Mucosa of rectum (tissue), 2 donors: ENCODE measurements around the gene SPATA31D1.
"Not testable (repeated sequence)": the region's sequence is repeated elsewhere in the genome, so short reads cannot be mapped to it uniquely, and the experiment has no call there.

Experiments
- H3K27ac ChIP-seq, 2 donors: one replicate each; pipeline ENCODE4 v1.7.0; 2013; ENCODE audit warnings: inconsistent platforms in 2 of 2, low read depth in 2 of 2, low read length in 2 of 2
- H3K27me3 ChIP-seq, 2 donors: one replicate each; pipeline ENCODE4 v1.7.0; 2013; ENCODE audit warnings: low read length in 2 of 2; ENCODE audit not compliant: control insufficient read depth in 2 of 2, insufficient read depth in 2 of 2
- H3K36me3 ChIP-seq, 2 donors: one replicate each; pipeline ENCODE4 v1.7.0; 2013; ENCODE audit warnings: low read length in 2 of 2; ENCODE audit not compliant: control insufficient read depth in 2 of 2, insufficient read depth in 2 of 2
- H3K4me1 ChIP-seq, 2 donors: one replicate each; pipeline ENCODE4 v1.7.0; 2013; ENCODE audit warnings: low read length in 2 of 2, mild to moderate bottlenecking in 1 of 2; ENCODE audit not compliant: control insufficient read depth in 2 of 2, insufficient read depth in 2 of 2
- H3K4me3 ChIP-seq, 2 donors: one replicate each; pipeline ENCODE4 v1.7.0; 2013; ENCODE audit warnings: low read length in 2 of 2
- H3K9ac ChIP-seq, 2 donors: one replicate each; pipeline ENCODE4 v1.7.0; 2013; ENCODE audit warnings: low read length in 2 of 2, low read depth in 1 of 2, mild to moderate bottlenecking in 1 of 2
- H3K9me3 ChIP-seq, 2 donors: one replicate each; pipeline ENCODE4 v1.7.0; 2013; ENCODE audit warnings: low read length in 2 of 2; ENCODE audit not compliant: control insufficient read depth in 2 of 2
- donor health status: healthy.
- donor health status: Normal muscosa, but diverticular disease.

Gene SPATA31D1

DNA sequence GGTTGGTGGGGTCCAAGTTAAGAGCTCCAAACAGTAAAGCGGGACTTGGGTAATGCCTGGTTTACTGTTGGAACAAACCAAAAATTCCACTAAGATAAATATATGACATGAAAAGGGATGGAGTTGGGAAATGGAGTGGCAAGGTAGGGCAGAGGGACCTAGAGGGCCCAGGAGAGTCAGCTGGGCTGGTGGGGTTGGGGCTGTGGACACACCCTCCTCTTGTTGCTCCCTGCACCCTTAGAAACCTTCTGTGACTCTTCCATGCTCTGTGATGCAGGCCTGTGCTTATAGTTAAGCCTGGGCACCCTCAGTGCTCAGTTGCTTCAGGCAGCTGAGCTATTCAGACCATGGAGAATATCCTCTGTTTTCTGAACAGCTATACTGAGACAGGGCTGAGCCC is at the start of gene SPATA31D1:
Gene SPATA31D1, plus strand, starts transcription at position 301 of the 400 bp plus-strand sequence. Its CDS starts 47 bp downstream, at position 348.
- H3K4me1 ChIP-seq, H3K27me3 ChIP-seq, H3K4me3 ChIP-seq, H3K9ac ChIP-seq, H3K36me3 ChIP-seq, H3K9me3 ChIP-seq, H3K27ac ChIP-seq: not testable (repeated sequence)

DNA sequence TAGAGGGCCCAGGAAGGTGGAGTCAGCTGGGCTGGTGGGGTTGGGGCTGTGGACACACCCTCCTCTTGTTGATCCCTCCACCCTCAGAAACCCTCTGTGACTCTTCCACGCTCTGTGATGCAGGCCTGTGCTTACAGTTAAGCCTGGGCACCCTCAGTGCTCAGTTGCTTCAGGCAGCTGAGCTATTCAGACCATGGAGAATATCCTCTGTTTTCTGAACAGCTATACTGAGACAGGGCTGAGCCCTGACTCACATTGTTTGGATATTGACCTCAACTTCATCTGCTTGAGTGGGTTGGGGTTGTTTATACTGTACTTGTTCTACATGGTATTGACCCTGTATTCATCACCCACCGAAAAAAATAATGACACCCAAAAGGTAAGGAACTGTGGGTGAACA is 45.2 kb upstream of the SPATA31D1 start, which contains the start of gene SPATA31D3:
Gene SPATA31D3, plus strand, starts transcription at position 108 of the 400 bp plus-strand sequence. Its CDS starts 86 bp downstream, at position 194.
- H3K4me1 ChIP-seq, H3K4me3 ChIP-seq, H3K27ac ChIP-seq, H3K36me3 ChIP-seq, H3K9ac ChIP-seq, H3K27me3 ChIP-seq, H3K9me3 ChIP-seq: not testable (repeated sequence)

DNA sequence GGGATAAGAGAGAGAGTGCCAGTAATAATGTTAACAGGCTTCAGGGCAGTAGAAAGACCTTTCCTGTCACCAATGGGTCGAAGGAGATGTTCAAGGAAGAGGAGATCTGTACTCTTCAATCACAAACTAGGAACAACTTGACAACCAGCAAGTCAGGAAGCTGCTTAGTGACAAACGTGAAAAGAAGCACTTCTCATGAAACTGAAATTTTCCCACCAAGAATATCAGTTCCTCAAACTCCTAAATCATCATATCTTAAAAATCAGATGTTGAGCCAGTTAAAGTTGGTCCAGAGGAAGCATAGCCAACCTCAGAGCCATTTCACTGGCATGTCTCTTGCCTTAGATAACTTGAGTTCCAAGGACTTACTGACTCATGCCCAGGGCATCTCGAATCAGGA is 39.9 kb upstream of the SPATA31D1 start:
- H3K27me3 ChIP-seq, H3K4me1 ChIP-seq, H3K9ac ChIP-seq, H3K27ac ChIP-seq, H3K9me3 ChIP-seq, H3K4me3 ChIP-seq, H3K36me3 ChIP-seq: not testable (repeated sequence)

DNA sequence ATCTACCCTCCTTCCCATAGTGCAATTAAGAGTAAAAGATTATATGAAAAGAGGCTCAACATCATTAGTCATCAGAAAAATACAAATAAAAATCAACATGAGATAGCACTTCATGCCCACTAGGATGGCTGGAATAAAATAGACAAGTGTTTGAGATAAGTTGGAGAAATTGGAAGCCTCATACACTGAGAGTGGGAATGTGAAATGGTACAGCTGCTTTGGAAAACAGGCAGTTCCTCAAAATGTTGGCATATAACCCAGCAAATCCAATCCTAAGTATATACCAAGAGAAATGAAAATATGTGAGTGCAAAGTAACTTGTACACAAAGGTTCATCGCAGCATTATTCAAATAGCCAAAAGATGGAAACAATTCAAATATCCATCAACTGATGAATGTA is 35.5 kb upstream of the SPATA31D1 start:
- H3K27ac ChIP-seq, result no peak overlapping the region
- peaks cover 7% of the 10 kb centered on the region in 2 donors for H3K9me3 ChIP-seq
- H3K4me3 ChIP-seq, result no peak overlapping the region
- no peaks in the 10 kb centered on the region for H3K27me3 ChIP-seq
- no peaks in the 10 kb centered on the region for H3K4me1 ChIP-seq
- H3K36me3 ChIP-seq, result no peaks in the 10 kb centered on the region
- H3K9ac ChIP-seq, result no peak overlapping the region

DNA sequence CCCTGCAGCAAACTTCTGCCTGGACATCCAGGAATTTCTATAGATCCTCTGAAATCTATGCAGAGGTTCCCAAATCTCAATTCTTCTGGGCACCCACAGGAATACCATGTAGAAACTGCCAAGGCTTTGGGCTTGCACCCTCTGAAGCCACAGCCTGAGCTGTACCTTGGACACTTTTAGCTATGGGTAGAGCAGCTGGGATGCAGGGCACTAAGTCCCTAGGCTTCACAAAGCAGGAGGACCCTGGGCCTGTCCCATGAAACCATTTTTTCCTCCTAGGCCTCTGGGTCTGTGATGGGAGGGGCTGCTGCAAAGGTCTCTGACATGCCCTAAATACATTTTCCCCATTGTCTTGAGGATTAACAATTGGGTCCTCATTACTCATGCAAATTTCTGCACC is 32.9 kb upstream of the SPATA31D1 start:
- Histone ChIP-seq H3K4me3 (no peak overlapping the region), H3K9ac (no peak overlapping the region), H3K27ac (no peak overlapping the region), H3K36me3 (no peaks in the 10 kb centered on the region), H3K4me1 (no peaks in the 10 kb centered on the region), H3K9me3 (peaks cover 7% of the 10 kb centered on the region in 2 donors), H3K27me3 (no peaks in the 10 kb centered on the region)

DNA sequence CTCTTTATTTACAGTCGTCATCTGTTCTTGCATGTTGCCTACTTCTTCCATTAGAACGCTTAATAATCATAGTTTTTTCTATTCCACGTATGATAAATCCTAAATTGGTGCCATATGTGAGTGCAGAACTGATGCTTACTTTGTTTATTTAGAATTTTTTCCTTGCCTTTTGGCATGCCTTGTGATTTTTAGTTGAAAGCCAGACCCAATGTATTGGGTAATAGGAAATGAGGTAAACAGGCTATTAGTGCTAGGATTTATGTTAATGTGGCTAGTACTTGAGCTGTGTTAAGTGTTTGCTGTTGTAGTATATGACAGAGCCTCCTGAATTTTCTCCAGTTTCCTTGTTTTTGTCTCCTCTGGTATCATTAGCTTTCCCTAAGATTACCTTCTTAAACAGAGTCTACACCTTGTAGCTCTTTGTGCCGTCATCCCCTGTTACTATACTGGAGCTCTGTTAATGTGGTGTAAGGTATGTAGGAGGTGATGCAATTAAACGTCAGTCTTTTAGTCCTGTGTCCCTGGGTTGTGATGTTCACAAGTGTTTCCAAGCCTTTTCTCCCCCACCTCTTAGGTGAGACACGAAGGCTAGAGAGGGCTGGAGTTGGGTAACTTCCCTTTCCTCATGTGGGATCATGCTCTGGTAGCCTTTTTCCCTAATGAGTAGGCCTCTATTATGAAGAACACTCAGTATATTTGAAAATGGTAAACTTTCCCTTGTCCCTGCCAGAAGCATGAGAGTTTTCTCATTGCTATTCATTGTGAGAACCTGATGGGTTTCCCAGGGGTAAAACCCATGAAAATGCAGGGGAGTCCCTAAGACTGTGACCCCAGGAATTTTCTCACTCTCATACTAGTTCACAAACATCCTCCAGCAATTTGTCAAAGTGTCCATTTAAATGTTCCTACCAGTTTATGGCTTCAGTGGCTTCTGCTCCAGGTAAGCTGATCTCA is 24.1 kb upstream of the SPATA31D1 start:
- no peak overlapping the region for H3K4me3 ChIP-seq
- no peaks in the 10 kb centered on the region for H3K36me3 ChIP-seq
- H3K9ac ChIP-seq, result no peak overlapping the region
- no peak overlapping the region for H3K27ac ChIP-seq
- no peaks in the 10 kb centered on the region for H3K9me3 ChIP-seq
- no peaks in the 10 kb centered on the region for H3K4me1 ChIP-seq
- H3K27me3 ChIP-seq, result no peaks in the 10 kb centered on the region

DNA sequence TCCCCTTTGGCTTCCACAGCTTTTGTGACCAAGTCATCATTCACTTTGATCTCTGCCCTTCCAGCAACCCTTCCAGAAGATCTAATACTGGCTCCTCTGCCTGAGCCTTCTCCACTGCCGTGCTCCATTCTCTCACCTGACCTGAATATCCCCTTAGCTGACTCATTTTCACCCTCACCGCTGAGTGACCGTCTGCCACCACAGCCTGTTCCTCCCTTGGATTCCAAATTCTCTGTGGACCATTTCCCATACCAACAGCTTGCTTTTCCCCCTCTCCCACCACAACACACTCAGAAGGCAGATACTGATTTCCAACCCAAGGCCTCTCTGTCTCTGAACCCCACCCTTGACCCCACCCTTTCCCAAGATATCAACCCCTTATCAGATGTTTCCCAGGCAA is 20.5 kb upstream of the SPATA31D1 start:
- no peak overlapping the region for H3K9ac ChIP-seq
- H3K4me1 ChIP-seq, result no peaks in the 10 kb centered on the region
- H3K4me3 ChIP-seq, result no peak overlapping the region
- no peak overlapping the region for H3K27ac ChIP-seq
- H3K36me3 ChIP-seq, result no peaks in the 10 kb centered on the region
- no peaks in the 10 kb centered on the region for H3K9me3 ChIP-seq
- H3K27me3 ChIP-seq, result no peaks in the 10 kb centered on the region

DNA sequence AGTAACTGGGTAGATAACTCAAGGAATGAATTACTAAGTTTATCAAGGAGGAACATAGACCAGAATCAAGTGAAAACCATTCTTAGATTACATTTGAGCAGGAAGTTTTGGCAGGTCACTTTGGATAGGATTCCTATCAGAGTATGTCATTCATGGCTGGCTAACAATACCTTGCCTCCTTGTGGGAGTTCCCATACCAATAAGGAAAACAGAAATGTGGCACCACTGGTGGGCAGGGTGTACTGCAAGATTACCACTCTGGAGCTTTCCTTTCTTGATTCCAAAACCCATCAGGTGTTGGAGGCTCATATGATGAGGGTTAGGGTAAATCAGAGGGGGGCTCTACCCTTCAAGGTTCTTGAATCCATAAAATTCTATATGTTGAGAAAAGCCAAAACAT is 18.6 kb upstream of the SPATA31D1 start:
- Histone ChIP-seq H3K9me3 (no peaks in the 10 kb centered on the region), H3K9ac (no peak overlapping the region), H3K4me1 (no peaks in the 10 kb centered on the region), H3K27me3 (no peaks in the 10 kb centered on the region), H3K27ac (no peak overlapping the region), H3K4me3 (no peak overlapping the region), H3K36me3 (no peaks in the 10 kb centered on the region)

DNA sequence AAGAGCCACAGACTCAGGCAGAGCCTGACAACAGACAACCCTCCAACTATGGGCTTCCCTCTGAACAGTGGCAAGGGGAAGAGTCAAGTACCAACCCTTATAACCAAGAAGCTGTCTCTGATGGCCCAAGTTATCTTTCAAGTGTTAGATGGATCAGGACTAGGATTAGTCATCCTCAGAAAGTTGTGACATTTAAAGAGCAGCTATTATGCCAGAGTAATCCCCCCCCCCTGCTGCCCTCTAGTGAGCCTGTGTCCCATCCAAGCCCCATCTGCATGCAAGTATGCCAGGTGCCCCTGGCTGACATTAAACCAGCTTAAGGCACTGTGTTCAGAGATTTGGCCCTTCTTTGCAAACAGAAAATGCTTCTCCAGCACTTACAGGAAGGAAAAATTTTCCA is 16.8 kb upstream of the SPATA31D1 start:
- H3K27me3 ChIP-seq, result no peaks in the 10 kb centered on the region
- no peak overlapping the region for H3K27ac ChIP-seq
- no peak overlapping the region for H3K4me3 ChIP-seq
- no peaks in the 10 kb centered on the region for H3K9me3 ChIP-seq
- H3K4me1 ChIP-seq, result no peaks in the 10 kb centered on the region
- H3K9ac ChIP-seq, result no peak overlapping the region
- H3K36me3 ChIP-seq, result no peaks in the 10 kb centered on the region

DNA sequence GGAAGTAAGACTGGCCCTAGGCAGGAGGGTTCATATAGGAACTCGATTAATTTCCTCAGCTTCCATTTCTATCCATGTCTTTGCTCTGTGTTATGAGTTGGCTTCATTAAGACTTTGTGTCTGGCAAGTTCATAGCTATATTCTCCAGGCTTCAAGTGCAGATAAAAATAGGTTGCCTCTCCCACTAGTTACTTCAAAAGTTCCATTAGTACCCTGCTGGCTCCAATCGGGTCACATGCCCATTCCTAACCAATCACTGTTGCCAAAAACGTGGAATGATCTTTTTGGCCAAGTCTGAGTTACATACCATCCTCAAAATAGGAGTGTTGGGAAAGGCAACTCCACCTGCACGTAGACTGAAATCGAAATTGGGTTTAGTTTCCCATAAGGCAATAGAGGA is 13.8 kb upstream of the SPATA31D1 start:
- H3K27me3 ChIP-seq, result no peaks in the 10 kb centered on the region
- H3K4me1 ChIP-seq, result no peaks in the 10 kb centered on the region
- no peak overlapping the region for H3K27ac ChIP-seq
- no peak overlapping the region for H3K9ac ChIP-seq
- no peaks in the 10 kb centered on the region for H3K36me3 ChIP-seq
- H3K9me3 ChIP-seq, result no peaks in the 10 kb centered on the region
- H3K4me3 ChIP-seq, result no peak overlapping the region
